ENCODE data around the gene BMP8A.
A peak's percentile ranks its signal among the peaks of the same experiment; 100 is the strongest.

GRCh38 chr1:39539252-39539790 is 47.9 kb downstream of the BMP8A start:
- TF ChIP-seq CTCF (conservative IDR thresholded peaks at IDR 0.05; ENCODE audit: low read depth, low read length) (peak; percentile 94), EZH2phosphoT487 (IDR thresholded peaks at IDR 0.05; ENCODE audit: borderline replicate concordance, low read length) (no peak), EZH2 (IDR thresholded peaks at IDR 0.05; ENCODE audit: low read length, unreplicated experiment) (no peak)

Measured in PC-3 (cell line).